ENCODE measurements around the gene LRRC25.

Gene LRRC25

DNA sequence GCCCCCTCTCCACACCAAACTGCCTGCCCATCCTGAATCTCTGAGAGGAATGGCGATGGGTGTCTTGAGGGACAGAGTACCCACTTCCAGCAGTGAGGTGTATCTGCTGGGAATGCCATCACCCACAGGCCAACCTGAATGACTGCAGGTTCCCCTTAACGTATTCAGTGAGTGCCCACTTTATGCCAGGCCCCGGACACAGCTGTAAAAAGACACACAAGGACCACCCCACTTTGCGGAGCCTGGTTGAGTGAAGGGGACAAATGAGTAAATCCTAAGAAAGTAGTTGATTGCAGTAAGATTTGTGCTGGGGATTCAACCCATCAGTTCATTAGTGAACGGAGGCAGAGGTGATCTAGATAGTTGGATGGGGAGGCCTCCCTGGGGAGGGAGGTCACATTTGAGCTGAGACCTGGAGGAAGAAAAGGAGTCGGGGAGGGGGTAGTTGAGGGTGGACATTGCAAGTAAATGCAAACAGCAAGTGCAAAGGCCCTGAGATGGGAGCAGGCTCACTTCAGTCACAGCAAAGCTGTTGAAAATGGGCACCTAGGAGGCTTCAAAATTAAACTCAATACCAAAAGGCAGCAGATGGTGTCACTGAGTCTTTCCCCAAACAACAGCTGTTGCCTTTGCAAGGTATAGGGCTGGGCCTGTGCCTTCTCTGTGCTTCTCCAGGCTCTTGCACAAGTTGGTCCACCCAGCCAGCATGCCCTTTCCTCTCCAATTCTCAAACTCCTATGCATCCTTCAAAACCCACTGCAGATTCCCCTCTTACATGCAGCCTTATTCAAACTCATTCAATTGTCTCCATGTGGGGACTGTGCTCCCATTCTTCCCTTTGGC lies 7.1 kb downstream of the LRRC25 start:
- Histone ChIP-seq H3K27ac (no peak overlapping the region), H3K9me3 (no peaks in the 10 kb centered on the region), H3K27me3 (peaks cover 0 to 7% of the 10 kb centered on the region in 2 donors), H3K4me3 (no peak overlapping the region), H3K4me1 (peaks cover 0 to 20% (median 8%) of the 10 kb centered on the region in 4 donors), H3K36me3 (no peaks in the 10 kb centered on the region)
- TF ChIP-seq, protein P1, sequence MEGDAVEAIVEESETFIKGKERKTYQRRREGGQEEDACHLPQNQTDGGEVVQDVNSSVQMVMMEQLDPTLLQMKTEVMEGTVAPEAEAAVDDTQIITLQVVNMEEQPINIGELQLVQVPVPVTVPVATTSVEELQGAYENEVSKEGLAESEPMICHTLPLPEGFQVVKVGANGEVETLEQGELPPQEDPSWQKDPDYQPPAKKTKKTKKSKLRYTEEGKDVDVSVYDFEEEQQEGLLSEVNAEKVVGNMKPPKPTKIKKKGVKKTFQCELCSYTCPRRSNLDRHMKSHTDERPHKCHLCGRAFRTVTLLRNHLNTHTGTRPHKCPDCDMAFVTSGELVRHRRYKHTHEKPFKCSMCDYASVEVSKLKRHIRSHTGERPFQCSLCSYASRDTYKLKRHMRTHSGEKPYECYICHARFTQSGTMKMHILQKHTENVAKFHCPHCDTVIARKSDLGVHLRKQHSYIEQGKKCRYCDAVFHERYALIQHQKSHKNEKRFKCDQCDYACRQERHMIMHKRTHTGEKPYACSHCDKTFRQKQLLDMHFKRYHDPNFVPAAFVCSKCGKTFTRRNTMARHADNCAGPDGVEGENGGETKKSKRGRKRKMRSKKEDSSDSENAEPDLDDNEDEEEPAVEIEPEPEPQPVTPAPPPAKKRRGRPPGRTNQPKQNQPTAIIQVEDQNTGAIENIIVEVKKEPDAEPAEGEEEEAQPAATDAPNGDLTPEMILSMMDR (IDR thresholded peaks at IDR 0.05): no peak
- no peak for DNase-seq
- intact Hi-C loops (cut with DNase I; ENCODE audit: low total_unique reads): no loop called here

- H3K4me3 ChIP-seq: no peak overlapping the region
Measured at GRCh38 chr19:18389726-18390064, 7.7 kb downstream of the LRRC25 start.

GRCh38 chr19:18388960-18389725 lies 8.3 kb downstream of the LRRC25 start:
- peak overlapping the region in 1 of 2 donors; percentile 18 for H3K27ac ChIP-seq
- TF ChIP-seq, protein P1 (IDR thresholded peaks at IDR 0.05): no peak
- intact Hi-C loops (cut with DNase I; ENCODE audit: low total_unique reads): no loop called here
- H3K9me3 ChIP-seq: no peaks in the 10 kb centered on the region
- H3K4me3 ChIP-seq: no peak overlapping the region
- no peak for DNase-seq
- peaks cover 0 to 15% of the 10 kb centered on the region in 2 donors for H3K27me3 ChIP-seq
- peaks cover 0 to 20% (median 8%) of the 10 kb centered on the region in 4 donors for H3K4me1 ChIP-seq
- no peaks in the 10 kb centered on the region for H3K36me3 ChIP-seq

More at GRCh38 chr19:18389726-18390064, 7.7 kb downstream of the LRRC25 start:
- DNase-seq: no peak
- Histone ChIP-seq H3K27ac (no peak overlapping the region), H3K4me1 (peaks cover 0 to 20% (median 8%) of the 10 kb centered on the region in 4 donors), H3K27me3 (peaks cover 0 to 10% of the 10 kb centered on the region in 2 donors), H3K9me3 (no peaks in the 10 kb centered on the region), H3K36me3 (no peaks in the 10 kb centered on the region)
- TF ChIP-seq, protein P1 (IDR thresholded peaks at IDR 0.05): no peak
- intact Hi-C loops (cut with DNase I; ENCODE audit: low total_unique reads): no loop called here

DNA sequence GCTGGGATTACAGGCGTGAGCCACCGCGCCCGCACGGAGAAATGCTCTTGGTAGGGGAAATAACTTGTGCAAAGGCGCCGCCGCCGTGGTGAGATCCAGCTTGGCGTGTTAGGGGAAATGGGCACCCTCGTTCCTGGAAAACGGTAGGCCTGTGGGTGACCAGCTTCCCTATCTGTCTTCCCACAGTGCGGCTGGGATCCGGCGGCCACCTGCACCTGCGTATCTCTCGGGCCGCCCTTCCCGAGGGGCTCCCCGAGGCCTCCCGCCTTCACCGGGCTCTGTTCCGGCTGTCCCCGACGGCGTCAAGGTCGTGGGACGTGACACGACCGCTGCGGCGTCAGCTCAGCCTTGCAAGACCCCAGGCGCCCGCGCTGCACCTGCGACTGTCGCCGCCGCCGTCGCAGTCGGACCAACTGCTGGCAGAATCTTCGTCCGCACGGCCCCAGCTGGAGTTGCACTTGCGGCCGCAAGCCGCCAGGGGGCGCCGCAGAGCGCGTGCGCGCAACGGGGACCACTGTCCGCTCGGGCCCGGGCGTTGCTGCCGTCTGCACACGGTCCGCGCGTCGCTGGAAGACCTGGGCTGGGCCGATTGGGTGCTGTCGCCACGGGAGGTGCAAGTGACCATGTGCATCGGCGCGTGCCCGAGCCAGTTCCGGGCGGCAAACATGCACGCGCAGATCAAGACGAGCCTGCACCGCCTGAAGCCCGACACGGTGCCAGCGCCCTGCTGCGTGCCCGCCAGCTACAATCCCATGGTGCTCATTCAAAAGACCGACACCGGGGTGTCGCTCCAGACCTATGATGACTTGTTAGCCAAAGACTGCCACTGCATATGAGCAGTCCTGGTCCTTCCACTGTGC lies 9.1 kb downstream of the LRRC25 start:
- DNase-seq: peak; percentile 76 to 91
- H3K27me3 ChIP-seq: peaks cover 0 to 19% of the 10 kb centered on the region in 2 donors
- H3K36me3 ChIP-seq: no peaks in the 10 kb centered on the region
- peaks cover 0 to 20% (median 8%) of the 10 kb centered on the region in 4 donors for H3K4me1 ChIP-seq
- intact Hi-C loops (cut with DNase I; ENCODE audit: low total_unique reads): no loop called here
- peak overlapping the region; percentile 18 to 44 for H3K27ac ChIP-seq
- H3K9me3 ChIP-seq: no peaks in the 10 kb centered on the region
- H3K4me3 ChIP-seq: peak overlapping the region; percentile 25 to 45
- TF ChIP-seq, protein P1 (IDR thresholded peaks at IDR 0.05): peak; percentile 99 to 100
